Loucy (cell line): ENCODE measurements around the gene LHPP.

Source experiments
- EZH2phosphoT487 ChIP-seq: fragments of 200-600 bp; IDR thresholded peaks from 2 replicates; pipeline ENCODE4 v1.6.1; 2018; ENCODE audit warnings: antibody characterized with exemption, mild to moderate bottlenecking, moderate library complexity, borderline replicate concordance
- TF ChIP-seq, protein P1 (sequence below): fragments of 200-600 bp; sonication (generic); conservative IDR thresholded peaks from 2 replicates; pipeline ENCODE4 v1.5.1; 2014; ENCODE audit warnings: mild to moderate bottlenecking, antibody characterized with exemption, low read length

DNA sequence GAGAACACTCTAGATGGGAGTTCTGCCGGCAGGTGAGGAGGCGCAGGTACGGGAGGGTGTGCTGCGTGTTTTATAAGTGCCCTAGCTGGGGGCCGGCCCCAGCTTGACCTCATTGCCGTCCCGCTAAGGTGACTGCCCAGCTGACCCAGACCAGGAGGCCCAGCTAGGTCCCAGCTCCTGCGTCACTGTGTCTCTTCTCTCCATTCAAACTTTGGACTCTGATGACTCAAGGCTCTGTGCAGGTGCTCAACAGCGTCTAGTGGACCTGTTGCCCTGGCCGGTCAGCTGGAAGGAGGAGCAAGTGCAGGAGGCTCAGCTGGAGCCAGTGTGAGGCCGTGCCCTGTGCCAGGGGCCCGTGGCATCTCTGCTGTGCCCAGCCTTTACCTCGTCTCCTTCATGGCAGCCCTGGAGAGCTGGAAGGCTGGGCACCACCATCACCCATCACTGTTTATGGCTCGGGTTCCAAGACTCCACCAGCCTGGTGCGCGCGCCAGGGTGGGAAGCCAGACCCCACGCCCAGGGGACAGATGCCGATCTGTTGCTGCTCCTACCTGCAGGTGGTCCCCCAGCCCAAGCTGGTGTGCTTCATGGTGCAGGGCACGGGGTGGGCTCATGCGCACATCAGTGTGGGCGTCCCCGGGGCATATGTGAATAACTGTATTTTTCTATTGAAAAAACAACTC, 14.6 kb downstream of the LHPP start:
- TF ChIP-seq, protein P1, sequence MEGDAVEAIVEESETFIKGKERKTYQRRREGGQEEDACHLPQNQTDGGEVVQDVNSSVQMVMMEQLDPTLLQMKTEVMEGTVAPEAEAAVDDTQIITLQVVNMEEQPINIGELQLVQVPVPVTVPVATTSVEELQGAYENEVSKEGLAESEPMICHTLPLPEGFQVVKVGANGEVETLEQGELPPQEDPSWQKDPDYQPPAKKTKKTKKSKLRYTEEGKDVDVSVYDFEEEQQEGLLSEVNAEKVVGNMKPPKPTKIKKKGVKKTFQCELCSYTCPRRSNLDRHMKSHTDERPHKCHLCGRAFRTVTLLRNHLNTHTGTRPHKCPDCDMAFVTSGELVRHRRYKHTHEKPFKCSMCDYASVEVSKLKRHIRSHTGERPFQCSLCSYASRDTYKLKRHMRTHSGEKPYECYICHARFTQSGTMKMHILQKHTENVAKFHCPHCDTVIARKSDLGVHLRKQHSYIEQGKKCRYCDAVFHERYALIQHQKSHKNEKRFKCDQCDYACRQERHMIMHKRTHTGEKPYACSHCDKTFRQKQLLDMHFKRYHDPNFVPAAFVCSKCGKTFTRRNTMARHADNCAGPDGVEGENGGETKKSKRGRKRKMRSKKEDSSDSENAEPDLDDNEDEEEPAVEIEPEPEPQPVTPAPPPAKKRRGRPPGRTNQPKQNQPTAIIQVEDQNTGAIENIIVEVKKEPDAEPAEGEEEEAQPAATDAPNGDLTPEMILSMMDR: no peak
- no peak for TF ChIP-seq EZH2phosphoT487
